WTC11 (cell line): ENCODE results near the gene CNDP2. TPM values are rescaled to one million over a fixed set of nuclear protein-coding genes. Genes with fewer than 3 reads are reported as not detected.

Source experiments
- ATAC-seq: fragments of 200-7000 bp; cut with Tn5 transposase; 2 replicates; pipeline ENCODE4 v1.10.0; 2021; ENCODE audit warnings: mild to moderate bottlenecking, moderate library complexity
- CTCF ChIA-PET: fragments of 300-600 bp; sonication (Branson Sonifier 250); formaldehyde crosslinking; loops from one replicate; lab custom pipeline; 2021; ENCODE audit warnings: antibody characterized with exemption; lab: Charles Lee
- POLR2A ChIA-PET: fragments of 350-600 bp; sonication (Branson Sonifier 250); formaldehyde crosslinking; loops from one replicate; lab custom pipeline; 2021; ENCODE audit warnings: antibody characterized with exemption; lab: Charles Lee
- DNase-seq: peaks from one replicate; pipeline ENCODE4 v3.0.0; 2021; ENCODE audit warnings: low spot score
- H3K27ac Mint-ChIP-seq: 2 replicates; pipeline ENCODE4 v1.8.0; 2021; ENCODE audit warnings: mixed read lengths
- H3K27me3 Mint-ChIP-seq: 2 replicates; pipeline ENCODE4 v1.8.0; 2021; ENCODE audit warnings: low read depth, mild to moderate bottlenecking, moderate library complexity, mixed read lengths
- H3K36me3 Mint-ChIP-seq: 2 replicates; pipeline ENCODE4 v1.8.0; 2021; ENCODE audit warnings: mixed read lengths
- H3K4me1 Mint-ChIP-seq: 2 replicates; pipeline ENCODE4 v1.8.0; 2022; ENCODE audit warnings: mixed read lengths
- H3K4me3 Mint-ChIP-seq: 2 replicates; pipeline ENCODE4 v1.8.0; 2021; ENCODE audit warnings: mild to moderate bottlenecking, moderate library complexity, mixed read lengths
- H3K9me3 Mint-ChIP-seq: 2 replicates; pipeline ENCODE4 v1.8.0; 2021; ENCODE audit warnings: mixed read lengths
- EMX1 ChIP-seq: fragments of 250-450 bp; sonication (Bioruptor Pico); IDR thresholded peaks from 2 replicates; pipeline ENCODE4 v1.8.0; 2021; ENCODE audit warnings: mild to moderate bottlenecking
- NR2C2 ChIP-seq: sonication (generic); formaldehyde crosslinking; IDR thresholded peaks from 2 replicates; pipeline ENCODE4 v1.8.0; 2022; ENCODE audit warnings: mild to moderate bottlenecking, missing genetic modification reagents
- SMAD4 ChIP-seq: sonication (generic); formaldehyde crosslinking; IDR thresholded peaks from 2 replicates; pipeline ENCODE4 v1.8.0; 2022; ENCODE audit warnings: mild to moderate bottlenecking, missing genetic modification reagents
- SP1 ChIP-seq: sonication (generic); formaldehyde crosslinking; conservative IDR thresholded peaks from 2 replicates; pipeline ENCODE4 v1.8.1; 2022; ENCODE audit warnings: missing genetic modification reagents
- TP53 ChIP-seq: sonication (generic); formaldehyde crosslinking; IDR thresholded peaks from 2 replicates; pipeline ENCODE4 v1.8.1; 2023; ENCODE audit warnings: mild to moderate bottlenecking, missing genetic modification reagents
- ZNF263 ChIP-seq: sonication (generic); formaldehyde crosslinking; IDR thresholded peaks from 2 replicates; pipeline ENCODE4 v1.8.1; 2022; ENCODE audit warnings: low read depth, mild to moderate bottlenecking, moderate library complexity, missing genetic modification reagents
- ZNF317 ChIP-seq: sonication (generic); formaldehyde crosslinking; IDR thresholded peaks from 2 replicates; pipeline ENCODE4 v1.8.1; 2023; ENCODE audit warnings: low read depth, mild to moderate bottlenecking, moderate library complexity, missing genetic modification reagents, borderline replicate concordance
- ZNF396 ChIP-seq: fragments of 250-450 bp; sonication (Bioruptor Pico); IDR thresholded peaks from 2 replicates; pipeline ENCODE4 v1.8.0; 2021; ENCODE audit warnings: mild to moderate bottlenecking, moderate library complexity, borderline replicate concordance
- ZNF423 ChIP-seq: fragments of 250-450 bp; sonication (Bioruptor Pico); IDR thresholded peaks from 2 replicates; pipeline ENCODE4 v2.1.2; 2022; ENCODE audit warnings: mild to moderate bottlenecking, moderate library complexity
- total RNA-seq: library from RNA; stranded (reverse); gene quantifications from 3 replicates; pipeline ENCODE4 v1.2.3, GENCODE V29; 2021
- TF ChIP-seq, protein P1 (sequence below): fragments of 250-450 bp; sonication (Bioruptor Pico); IDR thresholded peaks from 2 replicates; pipeline ENCODE4 v1.9.0; 2021; ENCODE audit warnings: mild to moderate bottlenecking, borderline replicate concordance
- TF ChIP-seq, protein P2 (sequence below): sonication (generic); formaldehyde crosslinking; conservative IDR thresholded peaks from 2 replicates; pipeline ENCODE4 v1.8.1; 2023; ENCODE audit warnings: mild to moderate bottlenecking, low read depth, missing genetic modification reagents, moderate library complexity
- TF ChIP-seq, protein P3 (sequence below): sonication (generic); formaldehyde crosslinking; IDR thresholded peaks from 2 replicates; pipeline ENCODE4 v1.8.0; 2022; ENCODE audit warnings: missing genetic modification reagents
- TF ChIP-seq, protein P4 (sequence below): sonication (generic); formaldehyde crosslinking; IDR thresholded peaks from 2 replicates; pipeline ENCODE4 v1.8.0; 2022; ENCODE audit warnings: mild to moderate bottlenecking, missing genetic modification reagents

The CNDP2 gene
- total RNA-seq, 1 experiment from 2014 or later = 248 TPM

DNA sequence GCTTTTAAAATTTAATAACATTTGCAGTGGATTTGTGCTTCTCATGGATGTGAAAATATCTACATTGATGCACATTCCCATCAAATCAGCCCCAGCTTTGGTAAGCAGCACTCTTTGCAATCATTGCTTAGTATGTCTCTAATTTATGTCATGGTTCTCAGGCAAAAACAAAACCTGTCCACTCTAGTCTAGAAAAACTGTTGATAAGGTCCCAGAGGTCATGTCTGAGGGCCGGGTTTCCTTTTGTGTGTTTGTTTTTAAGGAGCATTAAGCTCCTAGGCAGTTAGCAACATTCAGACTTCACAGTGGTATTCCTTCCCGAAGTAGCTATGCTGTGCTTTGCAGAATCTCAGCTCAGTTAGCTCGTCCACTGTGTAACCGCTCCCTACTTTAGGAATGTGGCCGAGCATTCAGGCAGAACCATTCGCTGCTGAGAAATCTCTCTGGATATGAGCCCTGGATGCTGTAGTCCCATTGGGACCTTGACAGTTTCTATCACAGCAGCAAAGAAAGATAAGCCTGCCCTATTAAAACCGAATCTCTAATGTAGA lies 43.1 kb upstream of the CNDP2 start (continued):
- TF ChIP-seq, protein P1, sequence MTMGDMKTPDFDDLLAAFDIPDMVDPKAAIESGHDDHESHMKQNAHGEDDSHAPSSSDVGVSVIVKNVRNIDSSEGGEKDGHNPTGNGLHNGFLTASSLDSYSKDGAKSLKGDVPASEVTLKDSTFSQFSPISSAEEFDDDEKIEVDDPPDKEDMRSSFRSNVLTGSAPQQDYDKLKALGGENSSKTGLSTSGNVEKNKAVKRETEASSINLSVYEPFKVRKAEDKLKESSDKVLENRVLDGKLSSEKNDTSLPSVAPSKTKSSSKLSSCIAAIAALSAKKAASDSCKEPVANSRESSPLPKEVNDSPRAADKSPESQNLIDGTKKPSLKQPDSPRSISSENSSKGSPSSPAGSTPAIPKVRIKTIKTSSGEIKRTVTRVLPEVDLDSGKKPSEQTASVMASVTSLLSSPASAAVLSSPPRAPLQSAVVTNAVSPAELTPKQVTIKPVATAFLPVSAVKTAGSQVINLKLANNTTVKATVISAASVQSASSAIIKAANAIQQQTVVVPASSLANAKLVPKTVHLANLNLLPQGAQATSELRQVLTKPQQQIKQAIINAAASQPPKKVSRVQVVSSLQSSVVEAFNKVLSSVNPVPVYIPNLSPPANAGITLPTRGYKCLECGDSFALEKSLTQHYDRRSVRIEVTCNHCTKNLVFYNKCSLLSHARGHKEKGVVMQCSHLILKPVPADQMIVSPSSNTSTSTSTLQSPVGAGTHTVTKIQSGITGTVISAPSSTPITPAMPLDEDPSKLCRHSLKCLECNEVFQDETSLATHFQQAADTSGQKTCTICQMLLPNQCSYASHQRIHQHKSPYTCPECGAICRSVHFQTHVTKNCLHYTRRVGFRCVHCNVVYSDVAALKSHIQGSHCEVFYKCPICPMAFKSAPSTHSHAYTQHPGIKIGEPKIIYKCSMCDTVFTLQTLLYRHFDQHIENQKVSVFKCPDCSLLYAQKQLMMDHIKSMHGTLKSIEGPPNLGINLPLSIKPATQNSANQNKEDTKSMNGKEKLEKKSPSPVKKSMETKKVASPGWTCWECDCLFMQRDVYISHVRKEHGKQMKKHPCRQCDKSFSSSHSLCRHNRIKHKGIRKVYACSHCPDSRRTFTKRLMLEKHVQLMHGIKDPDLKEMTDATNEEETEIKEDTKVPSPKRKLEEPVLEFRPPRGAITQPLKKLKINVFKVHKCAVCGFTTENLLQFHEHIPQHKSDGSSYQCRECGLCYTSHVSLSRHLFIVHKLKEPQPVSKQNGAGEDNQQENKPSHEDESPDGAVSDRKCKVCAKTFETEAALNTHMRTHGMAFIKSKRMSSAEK (CRISPR knock-in tag) = no peak
- TF ChIP-seq, all 79 proteins: peak for 0

DNA sequence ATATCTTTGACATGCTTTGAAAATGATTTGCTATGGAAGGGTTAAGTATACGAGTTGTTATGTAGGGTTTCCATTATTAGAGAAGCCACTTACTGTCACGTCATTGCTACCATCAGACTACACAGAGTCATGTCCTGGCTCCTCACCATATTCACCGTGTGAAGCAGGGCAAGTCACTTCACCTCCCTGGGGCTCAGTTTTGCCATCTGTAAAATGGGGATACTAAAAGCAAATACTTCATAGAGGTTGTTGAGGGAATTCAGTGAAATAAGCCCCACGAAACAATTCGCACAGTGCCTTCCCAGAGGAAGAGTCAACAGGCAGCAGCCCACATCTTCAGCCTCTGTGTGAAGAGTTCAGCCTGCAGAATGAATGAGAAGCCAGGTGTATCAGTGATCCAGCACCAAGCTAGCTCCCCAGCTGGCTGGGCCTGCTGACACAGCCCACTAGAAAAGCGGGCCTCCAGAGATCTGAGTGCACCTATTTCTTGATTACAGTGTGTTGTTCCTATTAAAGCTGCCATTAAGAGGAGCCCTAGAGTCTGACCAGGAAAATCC lies 42.4 kb upstream of the CNDP2 start:
- DNase-seq (no peak), ATAC-seq (no peak)
- POLR2A ChIA-PET = no interaction called here
- Mint-ChIP-seq H3K4me3 (no peak overlapping the region), H3K27ac (no peak overlapping the region), H3K36me3 (no peaks in the 10 kb centered on the region), H3K9me3 (no peaks in the 10 kb centered on the region), H3K27me3 (peaks cover 50% of the 10 kb centered on the region), H3K4me1 (peaks cover 3% of the 10 kb centered on the region)
- CTCF ChIA-PET = interaction anchor here (1.6 to 3.6 kb wide), 2 partner anchors 40 to 98 kb away, joined by 6 to 12 read pairs; no protein-coding TSS in a partner anchor
- TF ChIP-seq ZNF317 (CRISPR knock-in tag) = no peak
- TF ChIP-seq, protein P2, sequence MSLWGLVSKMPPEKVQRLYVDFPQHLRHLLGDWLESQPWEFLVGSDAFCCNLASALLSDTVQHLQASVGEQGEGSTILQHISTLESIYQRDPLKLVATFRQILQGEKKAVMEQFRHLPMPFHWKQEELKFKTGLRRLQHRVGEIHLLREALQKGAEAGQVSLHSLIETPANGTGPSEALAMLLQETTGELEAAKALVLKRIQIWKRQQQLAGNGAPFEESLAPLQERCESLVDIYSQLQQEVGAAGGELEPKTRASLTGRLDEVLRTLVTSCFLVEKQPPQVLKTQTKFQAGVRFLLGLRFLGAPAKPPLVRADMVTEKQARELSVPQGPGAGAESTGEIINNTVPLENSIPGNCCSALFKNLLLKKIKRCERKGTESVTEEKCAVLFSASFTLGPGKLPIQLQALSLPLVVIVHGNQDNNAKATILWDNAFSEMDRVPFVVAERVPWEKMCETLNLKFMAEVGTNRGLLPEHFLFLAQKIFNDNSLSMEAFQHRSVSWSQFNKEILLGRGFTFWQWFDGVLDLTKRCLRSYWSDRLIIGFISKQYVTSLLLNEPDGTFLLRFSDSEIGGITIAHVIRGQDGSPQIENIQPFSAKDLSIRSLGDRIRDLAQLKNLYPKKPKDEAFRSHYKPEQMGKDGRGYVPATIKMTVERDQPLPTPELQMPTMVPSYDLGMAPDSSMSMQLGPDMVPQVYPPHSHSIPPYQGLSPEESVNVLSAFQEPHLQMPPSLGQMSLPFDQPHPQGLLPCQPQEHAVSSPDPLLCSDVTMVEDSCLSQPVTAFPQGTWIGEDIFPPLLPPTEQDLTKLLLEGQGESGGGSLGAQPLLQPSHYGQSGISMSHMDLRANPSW (CRISPR knock-in tag) = no peak
- no peak for TF ChIP-seq TP53
- TF ChIP-seq SMAD4 (CRISPR knock-in tag) = no peak
- TF ChIP-seq EMX1 = no peak
- TF ChIP-seq, protein P1 (CRISPR knock-in tag) = no peak
- no peak for TF ChIP-seq ZNF263 (CRISPR knock-in tag)
- TF ChIP-seq NR2C2 (CRISPR knock-in tag) = no peak
- no peak for TF ChIP-seq ZNF396 (CRISPR knock-in tag)
- no peak for TF ChIP-seq SP1

DNA sequence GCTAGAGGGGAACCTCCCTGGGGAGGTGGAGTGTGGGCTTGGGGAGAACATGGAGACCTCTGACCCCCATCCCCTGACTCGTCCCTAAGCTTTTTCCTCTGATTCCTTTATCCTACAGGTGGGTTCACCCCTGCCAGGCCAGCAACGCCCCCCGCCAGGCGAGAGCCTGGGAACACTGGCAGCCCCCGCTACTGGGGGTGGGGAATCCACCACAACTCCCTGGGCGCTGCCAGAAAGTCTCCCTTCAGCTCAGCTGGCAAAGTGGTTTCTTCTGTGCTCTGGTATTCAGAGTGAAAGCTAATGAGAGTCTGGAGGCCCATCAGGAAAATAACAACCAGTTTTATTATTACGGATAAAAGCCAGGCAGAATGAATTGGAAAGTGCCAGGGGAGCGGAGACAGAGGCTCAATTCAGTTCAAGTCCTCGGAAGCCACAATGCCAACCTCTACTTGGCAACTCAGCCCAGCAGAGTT lies 41.8 kb upstream of the CNDP2 start:
- peaks cover 56% of the 10 kb centered on the region for H3K27me3 Mint-ChIP-seq
- ATAC-seq (no peak), DNase-seq (no peak)
- H3K4me3 Mint-ChIP-seq = no peak overlapping the region
- no peaks in the 10 kb centered on the region for H3K9me3 Mint-ChIP-seq
- no peak overlapping the region for H3K27ac Mint-ChIP-seq
- CTCF ChIA-PET = interaction anchor here (1.6 to 3.6 kb wide), 2 partner anchors 39 to 98 kb away, joined by 6 to 12 read pairs; no protein-coding TSS in a partner anchor
- POLR2A ChIA-PET = no interaction called here
- peaks cover 3% of the 10 kb centered on the region for H3K4me1 Mint-ChIP-seq
- no peaks in the 10 kb centered on the region for H3K36me3 Mint-ChIP-seq
- TF ChIP-seq TP53 (no peak), ZNF263 (CRISPR knock-in tag) (no peak), ZNF423 (CRISPR knock-in tag) (no peak), ZNF396 (CRISPR knock-in tag) (no peak)
- TF ChIP-seq, protein P3, sequence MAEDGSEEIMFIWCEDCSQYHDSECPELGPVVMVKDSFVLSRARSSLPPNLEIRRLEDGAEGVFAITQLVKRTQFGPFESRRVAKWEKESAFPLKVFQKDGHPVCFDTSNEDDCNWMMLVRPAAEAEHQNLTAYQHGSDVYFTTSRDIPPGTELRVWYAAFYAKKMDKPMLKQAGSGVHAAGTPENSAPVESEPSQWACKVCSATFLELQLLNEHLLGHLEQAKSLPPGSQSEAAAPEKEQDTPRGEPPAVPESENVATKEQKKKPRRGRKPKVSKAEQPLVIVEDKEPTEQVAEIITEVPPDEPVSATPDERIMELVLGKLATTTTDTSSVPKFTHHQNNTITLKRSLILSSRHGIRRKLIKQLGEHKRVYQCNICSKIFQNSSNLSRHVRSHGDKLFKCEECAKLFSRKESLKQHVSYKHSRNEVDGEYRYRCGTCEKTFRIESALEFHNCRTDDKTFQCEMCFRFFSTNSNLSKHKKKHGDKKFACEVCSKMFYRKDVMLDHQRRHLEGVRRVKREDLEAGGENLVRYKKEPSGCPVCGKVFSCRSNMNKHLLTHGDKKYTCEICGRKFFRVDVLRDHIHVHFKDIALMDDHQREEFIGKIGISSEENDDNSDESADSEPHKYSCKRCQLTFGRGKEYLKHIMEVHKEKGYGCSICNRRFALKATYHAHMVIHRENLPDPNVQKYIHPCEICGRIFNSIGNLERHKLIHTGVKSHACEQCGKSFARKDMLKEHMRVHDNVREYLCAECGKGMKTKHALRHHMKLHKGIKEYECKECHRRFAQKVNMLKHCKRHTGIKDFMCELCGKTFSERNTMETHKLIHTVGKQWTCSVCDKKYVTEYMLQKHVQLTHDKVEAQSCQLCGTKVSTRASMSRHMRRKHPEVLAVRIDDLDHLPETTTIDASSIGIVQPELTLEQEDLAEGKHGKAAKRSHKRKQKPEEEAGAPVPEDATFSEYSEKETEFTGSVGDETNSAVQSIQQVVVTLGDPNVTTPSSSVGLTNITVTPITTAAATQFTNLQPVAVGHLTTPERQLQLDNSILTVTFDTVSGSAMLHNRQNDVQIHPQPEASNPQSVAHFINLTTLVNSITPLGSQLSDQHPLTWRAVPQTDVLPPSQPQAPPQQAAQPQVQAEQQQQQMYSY (CRISPR knock-in tag) = no peak
- TF ChIP-seq, protein P4, sequence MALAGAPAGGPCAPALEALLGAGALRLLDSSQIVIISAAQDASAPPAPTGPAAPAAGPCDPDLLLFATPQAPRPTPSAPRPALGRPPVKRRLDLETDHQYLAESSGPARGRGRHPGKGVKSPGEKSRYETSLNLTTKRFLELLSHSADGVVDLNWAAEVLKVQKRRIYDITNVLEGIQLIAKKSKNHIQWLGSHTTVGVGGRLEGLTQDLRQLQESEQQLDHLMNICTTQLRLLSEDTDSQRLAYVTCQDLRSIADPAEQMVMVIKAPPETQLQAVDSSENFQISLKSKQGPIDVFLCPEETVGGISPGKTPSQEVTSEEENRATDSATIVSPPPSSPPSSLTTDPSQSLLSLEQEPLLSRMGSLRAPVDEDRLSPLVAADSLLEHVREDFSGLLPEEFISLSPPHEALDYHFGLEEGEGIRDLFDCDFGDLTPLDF (CRISPR knock-in tag) = no peak
